ENCODE measurements around the gene WIPF3. TPM values are rescaled to one million over a fixed set of nuclear protein-coding genes. Genes with fewer than 3 reads are reported as not detected.

WIPF3 gene
- total and polyA plus RNA-seq, 2 donors (not counting 1 experiment from before 2014, with no cell fraction given): not detected

- Mint-ChIP-seq H3K9me3 (ENCODE audit: insufficient read depth) (no peaks in the 10 kb centered on the region), H3K4me3 (no peak overlapping the region)
Measured at GRCh38 chr7:29937132-29937531, 130.8 kb downstream of the WIPF3 start.

GRCh38 chr7:29940199-29940598 is 133.9 kb downstream of the WIPF3 start:
- Histone ChIP-seq H3K4me3 (ENCODE audit: control extremely low read depth in 1 of 5, extremely low read depth in 1 of 5, insufficient read depth in 1 of 5, low read depth in 2 of 5, low read length in 4 of 5) (no peak overlapping the region), H4K20me1 (ENCODE audit: control insufficient read depth, insufficient read depth, low read length, poor library complexity, severe bottlenecking) (no peaks in the 10 kb centered on the region), H3K27ac (ENCODE audit: low read length in 2 of 2) (no peak overlapping the region), H3K79me2 (ENCODE audit: control insufficient read depth, insufficient read depth, low read length) (no peaks in the 10 kb centered on the region), H3K4me1 (ENCODE audit: control insufficient read depth in 2 of 2, insufficient read depth in 2 of 2, low read length in 2 of 2) (no peaks in the 10 kb centered on the region), H3K9ac (ENCODE audit: low read length) (no peak overlapping the region), H2AFZ (ENCODE audit: insufficient read depth, low read depth, low read length, poor library complexity, severe bottlenecking) (no peak overlapping the region), H3K27me3 (replicated peaks in 1 of 4; ENCODE audit: control extremely low read depth in 1 of 4, control insufficient read depth in 3 of 4, insufficient read depth in 4 of 4, low read length in 3 of 4) (no peaks in the 10 kb centered on the region), H3K9me3 (ENCODE audit: control extremely low read depth in 1 of 3, control insufficient read depth in 2 of 3, insufficient read depth in 1 of 3, low read length in 2 of 3) (peaks cover 0 to 3% (median 0%) of the 10 kb centered on the region in 3 donors), H3K36me3 (replicated peaks in 1 of 2; ENCODE audit: control extremely low read depth in 1 of 2, control insufficient read depth in 1 of 2, extremely low read depth in 1 of 2, insufficient read depth in 2 of 2, low read length in 1 of 2) (peaks cover 2 to 54% of the 10 kb centered on the region in 2 experiments), H3K4me2 (replicated peaks; ENCODE audit: low read depth, low read length, poor library complexity, severe bottlenecking) (no peak overlapping the region)
- H3K27me3 Mint-ChIP-seq: no peaks in the 10 kb centered on the region
- DNase-seq (no peak), ATAC-seq (ENCODE audit: low read depth) (no peak)
- no peaks in the 10 kb centered on the region for H3K9me3 Mint-ChIP-seq (ENCODE audit: insufficient read depth)
- ChIA-PET POLR2A (no interaction called here), CTCF (no interaction called here)
- TF ChIP-seq CTCF (IDR thresholded peaks at IDR 0.05): no peak
- intact Hi-C loops (cut with micrococcal nuclease): no loop called here
- H3K4me1 Mint-ChIP-seq: no peaks in the 10 kb centered on the region
- no peak overlapping the region for H3K4me3 Mint-ChIP-seq
- H3K27ac Mint-ChIP-seq: no peak overlapping the region
- WGBS (ENCODE audit: insufficient coverage): no CpG with 5 or more reads among the region's 2 CpGs

More at GRCh38 chr7:29937132-29937531, 130.8 kb downstream of the WIPF3 start:
- H2AFZ ChIP-seq (ENCODE audit: insufficient read depth, low read depth, low read length, poor library complexity, severe bottlenecking): no peak overlapping the region
- H3K4me3 ChIP-seq (ENCODE audit: control extremely low read depth in 1 of 5, extremely low read depth in 1 of 5, insufficient read depth in 1 of 5, low read depth in 2 of 5, low read length in 4 of 5): no peak overlapping the region
- DNase-seq (no peak), ATAC-seq (ENCODE audit: low read depth) (no peak)
- no CpG with 5 or more reads among the region's 3 CpGs for WGBS (ENCODE audit: insufficient coverage)
- no peak overlapping the region for H3K9ac ChIP-seq (ENCODE audit: low read length)
- ChIA-PET POLR2A (no interaction called here), CTCF (no interaction called here)
- no peaks in the 10 kb centered on the region for H3K4me1 ChIP-seq (ENCODE audit: control insufficient read depth in 2 of 2, insufficient read depth in 2 of 2, low read length in 2 of 2)
- H3K4me2 ChIP-seq (replicated peaks; ENCODE audit: low read depth, low read length, poor library complexity, severe bottlenecking): no peak overlapping the region
- Mint-ChIP-seq H3K27me3 (no peaks in the 10 kb centered on the region), H3K27ac (no peak overlapping the region), H3K4me1 (no peaks in the 10 kb centered on the region)
- H3K9me3 ChIP-seq (ENCODE audit: control extremely low read depth in 1 of 3, control insufficient read depth in 2 of 3, insufficient read depth in 1 of 3, low read length in 2 of 3): peaks cover 0 to 3% (median 0%) of the 10 kb centered on the region in 3 donors
- H3K27ac ChIP-seq (ENCODE audit: low read length in 2 of 2): no peak overlapping the region
- no peaks in the 10 kb centered on the region for H3K27me3 ChIP-seq (replicated peaks in 1 of 4; ENCODE audit: control extremely low read depth in 1 of 4, control insufficient read depth in 3 of 4, insufficient read depth in 4 of 4, low read length in 3 of 4)
- H3K79me2 ChIP-seq (ENCODE audit: control insufficient read depth, insufficient read depth, low read length): no peaks in the 10 kb centered on the region
- H4K20me1 ChIP-seq (ENCODE audit: control insufficient read depth, insufficient read depth, low read length, poor library complexity, severe bottlenecking): no peaks in the 10 kb centered on the region
- intact Hi-C loops (cut with micrococcal nuclease): no loop called here
- TF ChIP-seq CTCF (IDR thresholded peaks at IDR 0.05) (no peak), EZH2 (IDR thresholded peaks at IDR 0.05; ENCODE audit: borderline replicate concordance, insufficient read depth, low read depth, low read length, poor library complexity, severe bottlenecking) (no peak)
- peaks cover 0 to 47% of the 10 kb centered on the region in 2 experiments for H3K36me3 ChIP-seq (replicated peaks in 1 of 2; ENCODE audit: control extremely low read depth in 1 of 2, control insufficient read depth in 1 of 2, extremely low read depth in 1 of 2, insufficient read depth in 2 of 2, low read length in 1 of 2)
